Thoracic aorta (tissue), 2 donors: ENCODE data around the gene SMIM22. TPM values are rescaled to one million over a fixed set of nuclear protein-coding genes. Genes with fewer than 3 reads are reported as not detected.

Source experiments
- ATAC-seq: fragments of 150-250 bp; one replicate; pipeline ENCODE4 v1.8.0; 2017; ENCODE audit warnings: low read depth; ENCODE audit not compliant: insufficient number of reproducible peaks, low FRiP score
- DNase-seq: peaks from one replicate; pipeline ENCODE4 v3.0.0-alpha.2; 2020; ENCODE audit warnings: low spot score
- H3K27ac ChIP-seq, 2 donors: fragments of 200-600 bp; sonication (generic); 1 replicate in 1 of 2; 2 replicates in 1 of 2; pipeline ENCODE4 v1.5.1; 2016; ENCODE audit warnings: mild to moderate bottlenecking in 2 of 2, moderate library complexity in 2 of 2
- H3K27me3 ChIP-seq: fragments of 200-600 bp; sonication (generic); replicated peaks from 2 replicates; pipeline ENCODE4 v1.6.0; 2016; ENCODE audit warnings: mild to moderate bottlenecking; ENCODE audit not compliant: insufficient read depth
- H3K36me3 ChIP-seq: fragments of 200-600 bp; sonication (generic); one replicate; pipeline ENCODE4 v1.5.1; 2016
- H3K4me1 ChIP-seq, 2 donors: fragments of 200-600 bp; sonication (generic); 1 replicate in 1 of 2; 2 replicates in 1 of 2; pipeline versions ENCODE4 v1.5.1 to v1.6.0; 2016; ENCODE audit warnings: low read depth in 2 of 2, mild to moderate bottlenecking in 1 of 2; ENCODE audit not compliant: control insufficient read depth in 1 of 2
- H3K4me3 ChIP-seq: fragments of 200-600 bp; sonication (generic); 2 replicates; pipeline ENCODE4 v1.5.1; 2016; ENCODE audit warnings: mild to moderate bottlenecking
- H3K9me3 ChIP-seq: fragments of 200-600 bp; sonication (generic); 2 replicates; pipeline ENCODE4 v1.5.1; 2016
- CTCF ChIP-seq: fragments of 200-600 bp; sonication (generic); IDR thresholded peaks from one replicate; pipeline ENCODE4 v1.5.1; 2019; ENCODE audit warnings: antibody characterized with exemption
- total RNA-seq, 2 donors: library from RNA; depleted of rRNA; stranded (reverse); fragments of >200 nt; gene quantifications; one replicate each; pipeline versions ENCODE4 v1.1.0 to v1.2.3, GENCODE V29; 2016

Gene SMIM22
- total RNA-seq, 2 donors from 2014 or later = not detected

GRCh38 chr16:4768549-4769305 lies 26.4 kb upstream of the SMIM22 start:
- Histone ChIP-seq H3K4me1 (peaks cover 11 to 26% of the 10 kb centered on the region in 2 donors), H3K27me3 (no peaks in the 10 kb centered on the region), H3K4me3 (peak overlapping the region; percentile 99), H3K9me3 (no peaks in the 10 kb centered on the region), H3K36me3 (peaks cover 5% of the 10 kb centered on the region), H3K27ac (peak overlapping the region; percentile 90 to 91)
- TF ChIP-seq CTCF = no peak
- peak; percentile 86 for DNase-seq
- ATAC-seq = peak; percentile 91

GRCh38 chr16:4769306-4769638 lies 25.9 kb upstream of the SMIM22 start:
- H3K36me3 ChIP-seq = no peaks in the 10 kb centered on the region
- peak overlapping the region; percentile 72 to 91 for H3K27ac ChIP-seq
- no peak for TF ChIP-seq CTCF
- H3K27me3 ChIP-seq = no peaks in the 10 kb centered on the region
- H3K9me3 ChIP-seq = no peaks in the 10 kb centered on the region
- DNase-seq (no peak), ATAC-seq (no peak)
- H3K4me1 ChIP-seq = peaks cover 11 to 26% of the 10 kb centered on the region in 2 donors
- H3K4me3 ChIP-seq = peak overlapping the region; percentile 99

GRCh38 chr16:4771646-4772045 lies 23.5 kb upstream of the SMIM22 start:
- TF ChIP-seq CTCF = no peak
- Histone ChIP-seq H3K27ac (no peak overlapping the region), H3K27me3 (no peaks in the 10 kb centered on the region), H3K36me3 (no peaks in the 10 kb centered on the region), H3K9me3 (no peaks in the 10 kb centered on the region), H3K4me3 (no peak overlapping the region), H3K4me1 (peaks cover 6 to 12% of the 10 kb centered on the region in 2 donors)
- no peak for DNase-seq
- ATAC-seq = no peak

GRCh38 chr16:4772351-4772750 lies 22.8 kb upstream of the SMIM22 start:
- ATAC-seq = no peak
- Histone ChIP-seq H3K36me3 (no peaks in the 10 kb centered on the region), H3K27ac (no peak overlapping the region), H3K4me1 (peaks cover 5 to 12% of the 10 kb centered on the region in 2 donors), H3K4me3 (no peak overlapping the region), H3K9me3 (no peaks in the 10 kb centered on the region), H3K27me3 (no peaks in the 10 kb centered on the region)
- TF ChIP-seq CTCF = no peak
- DNase-seq = no peak

- no peak for DNase-seq
- TF ChIP-seq CTCF = no peak
- Histone ChIP-seq H3K9me3 (no peaks in the 10 kb centered on the region), H3K4me3 (no peak overlapping the region), H3K36me3 (no peaks in the 10 kb centered on the region), H3K4me1 (no peaks in the 10 kb centered on the region), H3K27ac (no peak overlapping the region), H3K27me3 (no peaks in the 10 kb centered on the region)
- no peak for ATAC-seq
Measured at GRCh38 chr16:4775005-4775404, 20.2 kb upstream of the SMIM22 start.
